ENCODE results near the gene MMP14.
"Not testable (repeated sequence)": the region's sequence is repeated elsewhere in the genome, so short reads cannot be mapped to it uniquely, and the experiment has no call there.

Gene MMP14

DNA sequence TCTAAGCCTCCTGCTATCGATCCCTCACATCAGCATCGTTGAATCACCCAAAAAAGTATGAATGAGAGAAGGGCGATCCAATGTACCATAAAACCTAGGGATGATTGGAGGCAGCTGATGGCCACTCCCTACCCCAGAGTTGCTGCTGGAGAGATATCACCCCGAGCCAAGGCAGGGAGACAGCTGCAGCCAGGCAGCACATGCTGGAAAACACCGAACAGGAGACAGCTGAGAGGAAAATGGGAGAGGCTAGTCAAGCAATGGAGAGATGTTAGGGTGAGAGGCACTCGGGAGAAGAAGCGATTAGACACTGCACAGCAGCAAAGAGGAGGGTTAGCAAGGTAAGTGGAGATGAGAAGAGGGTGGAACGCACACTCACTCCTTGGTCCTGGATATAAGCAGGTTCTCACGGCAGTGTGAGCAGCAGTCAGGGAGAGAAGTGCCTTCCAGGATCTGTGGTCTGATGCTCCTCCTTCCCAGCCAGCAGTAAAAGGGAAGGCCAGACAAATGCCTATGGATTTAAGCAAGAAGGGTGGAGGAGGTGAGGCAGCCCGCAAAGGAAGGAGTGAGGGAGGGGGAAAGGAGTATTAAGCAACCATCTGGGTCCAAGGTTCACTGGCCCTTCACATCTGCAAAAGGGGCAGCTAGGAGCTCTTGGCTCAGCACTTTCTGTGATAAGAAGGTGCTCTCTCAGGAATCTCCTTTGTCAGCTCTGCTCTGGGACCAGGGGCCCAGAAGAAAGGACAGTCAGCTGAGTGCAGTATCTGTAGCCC lies 21.3 kb upstream of the MMP14 start, which contains the start of gene SLC7A7:
SLC7A7 (minus strand) TSS at position 495 of the 773 bp plus-strand sequence. CDS start 2,037 bp downstream, outside the sequence.
- FAIRE-seq: no peak

DNA sequence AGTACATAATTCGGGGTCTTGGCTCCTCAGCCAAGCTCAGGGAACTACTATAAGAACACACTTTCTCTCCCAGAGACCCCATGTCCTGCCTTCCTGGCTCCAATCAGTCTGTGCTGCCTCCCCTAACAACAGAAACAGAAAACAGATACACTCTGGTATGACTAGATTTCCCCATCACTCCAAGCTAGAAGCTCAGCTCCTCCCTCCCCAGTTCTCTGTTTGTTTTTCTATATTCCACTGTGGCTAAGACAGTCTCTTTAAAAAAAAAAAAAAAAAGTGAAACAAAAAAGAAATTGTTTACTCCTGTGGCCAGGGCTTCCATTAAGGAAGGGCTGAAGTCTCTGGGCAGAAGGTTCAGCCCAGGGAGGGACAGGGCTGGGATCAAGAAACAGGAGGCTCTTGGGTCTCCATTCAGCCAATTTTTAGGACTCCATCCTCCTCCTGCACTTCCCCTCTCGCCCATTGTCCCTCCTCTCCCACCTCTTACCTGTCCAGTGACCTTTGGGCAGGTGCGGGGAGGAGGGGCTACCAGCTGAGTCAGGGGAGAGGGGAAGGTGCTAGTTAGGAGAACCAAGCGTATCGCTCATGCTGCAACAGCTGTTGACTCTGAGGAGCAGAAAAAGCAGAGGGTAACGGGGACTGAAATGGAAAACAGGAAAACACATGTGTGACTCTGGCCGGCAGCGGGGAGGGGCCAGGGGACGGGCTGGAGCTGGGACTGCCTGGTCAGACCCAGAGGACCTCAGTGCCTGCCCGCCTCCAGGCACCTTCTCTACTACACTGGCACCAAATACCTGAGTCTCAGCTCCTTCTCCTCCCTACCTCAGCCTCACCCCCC lies 17.0 kb upstream of the MMP14 start:
- no peak for FAIRE-seq

- no peak for FAIRE-seq
Observed at GRCh38 chr14:22820731-22821130, 15.7 kb upstream of the MMP14 start.

- no peak for FAIRE-seq
Observed at GRCh38 chr14:22821193-22822015, 15.0 kb upstream of the MMP14 start.

DNA sequence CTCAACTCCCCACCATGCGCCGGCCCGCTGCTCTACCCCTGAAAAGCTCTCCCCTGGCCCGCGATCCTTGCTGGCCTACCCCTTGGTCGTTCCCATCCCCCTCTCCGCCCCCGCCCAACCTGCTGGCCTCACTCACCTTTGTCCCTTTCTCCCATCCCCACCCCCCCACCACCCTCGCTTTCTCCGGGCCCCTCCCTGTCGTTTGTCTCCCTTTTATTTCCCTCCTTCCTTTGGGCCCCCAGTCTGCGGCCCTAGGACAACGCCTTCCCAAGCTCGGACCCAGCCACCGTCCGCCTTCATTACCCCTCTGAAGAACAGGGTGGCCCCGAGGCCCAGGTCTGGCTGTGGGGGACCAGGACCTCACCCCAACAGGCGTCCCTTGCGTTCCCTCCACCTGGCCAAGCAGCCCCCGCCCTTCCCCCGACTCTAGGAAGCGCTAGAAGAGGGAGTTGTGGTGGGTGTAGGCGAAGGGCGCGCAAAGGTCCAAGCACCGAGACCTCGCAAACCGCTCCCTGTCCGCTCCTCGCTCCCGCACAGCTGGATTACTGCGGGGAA lies 14.3 kb upstream of the MMP14 start:
- FAIRE-seq: no peak

GRCh38 chr14:22822571-22823098 lies 13.8 kb upstream of the MMP14 start:
- FAIRE-seq: peak; percentile 25

GRCh38 chr14:22824711-22825359 lies 11.6 kb upstream of the MMP14 start:
- no peak for FAIRE-seq

DNA sequence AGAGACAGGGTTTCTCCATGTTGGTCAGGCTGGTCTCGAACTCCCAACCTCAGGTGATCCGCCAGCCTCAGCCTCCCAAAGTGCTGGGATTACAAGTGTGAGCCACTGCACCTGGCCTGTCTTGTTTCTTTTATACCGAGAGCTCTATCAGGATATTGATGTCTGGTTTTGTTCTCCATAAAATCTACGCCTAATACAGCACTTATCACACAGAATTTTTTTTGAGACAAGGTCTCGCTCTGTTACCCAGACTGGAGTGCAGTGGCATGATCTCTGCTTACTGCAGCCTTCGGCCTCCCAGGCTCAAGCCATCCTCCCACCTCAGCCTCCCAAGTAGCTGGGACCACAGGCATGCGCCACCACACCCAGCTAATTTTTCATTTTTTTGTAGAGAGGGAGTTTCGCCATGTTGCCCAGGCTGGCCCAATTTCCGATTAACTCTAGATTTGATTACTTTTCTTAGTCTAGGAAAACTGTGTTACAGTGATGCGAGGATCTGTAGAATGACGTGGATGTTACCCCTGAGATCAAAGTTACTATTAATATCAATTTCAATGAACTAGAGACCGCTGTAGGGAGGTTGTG lies 7.2 kb upstream of the MMP14 start:
- FAIRE-seq: not testable (repeated sequence)

DNA sequence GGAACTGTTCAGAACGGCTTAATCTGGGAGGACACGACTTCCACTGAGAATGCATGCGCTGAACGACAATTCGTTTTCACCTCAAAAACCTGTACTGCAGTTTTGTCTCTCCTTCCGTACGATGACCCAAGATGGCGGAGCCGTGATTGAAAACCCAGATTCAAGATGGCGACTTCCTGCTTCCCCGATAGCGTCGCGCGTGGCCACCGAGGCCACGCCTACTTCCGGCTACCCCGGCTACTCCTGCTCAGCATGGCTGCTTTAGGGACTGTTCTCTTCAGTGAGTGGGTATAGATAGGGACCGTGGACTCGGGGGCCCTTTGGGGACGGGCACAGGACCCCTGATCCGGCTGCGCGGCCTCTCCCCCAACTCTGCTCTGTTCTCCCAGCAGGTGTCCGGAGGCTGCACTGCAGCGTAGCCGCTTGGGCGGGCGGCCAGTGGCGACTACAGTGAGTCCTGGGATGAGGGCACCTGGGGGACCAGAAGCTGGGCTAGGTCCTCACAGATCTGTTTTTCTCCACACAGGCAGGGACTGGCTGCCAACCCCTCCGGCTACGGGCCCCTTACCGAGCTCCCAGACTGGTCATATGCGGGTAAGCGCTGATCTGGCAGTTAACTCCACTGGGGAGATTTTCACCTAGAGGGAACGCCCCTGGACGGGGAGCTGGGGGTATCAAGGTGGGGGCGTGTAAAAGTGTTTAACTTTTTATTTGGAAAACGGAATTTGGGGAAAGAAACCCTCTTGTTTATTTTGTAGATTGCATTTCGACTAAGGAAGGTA lies 6.5 kb upstream of the MMP14 start, which contains the start of gene MRPL52:
MRPL52 (plus strand) TSS at position 227 of the 782 bp plus-strand sequence; CDS start at position 253, 26 bp downstream.
- FAIRE-seq: peak; percentile 91

- FAIRE-seq: no peak
Observed at GRCh38 chr14:22830443-22831010, 5.9 kb upstream of the MMP14 start.

DNA sequence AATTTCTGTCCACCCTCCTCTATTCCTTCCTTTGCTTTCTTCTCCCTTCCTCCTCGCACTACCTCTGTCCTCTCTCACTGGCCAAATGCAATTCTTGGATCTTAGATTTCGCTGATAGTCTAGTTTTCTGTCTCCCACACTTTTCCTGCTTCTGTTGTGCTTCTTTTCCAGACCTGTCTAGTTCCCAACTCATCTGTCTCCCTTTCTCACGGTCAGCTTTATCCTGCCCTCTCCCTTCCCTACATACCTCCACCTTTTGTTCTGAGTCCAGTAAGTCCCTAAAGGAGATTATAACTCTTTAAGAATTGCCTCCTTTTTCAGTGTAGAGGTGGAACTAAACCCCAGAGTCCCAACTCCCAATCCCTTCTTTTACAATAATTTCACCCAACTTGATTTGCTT lies 880 bp upstream of the MMP14 start:
- FAIRE-seq: no peak

GRCh38 chr14:22837114-22837749 lies 847 bp downstream of the MMP14 start:
- FAIRE-seq: no peak

DNA sequence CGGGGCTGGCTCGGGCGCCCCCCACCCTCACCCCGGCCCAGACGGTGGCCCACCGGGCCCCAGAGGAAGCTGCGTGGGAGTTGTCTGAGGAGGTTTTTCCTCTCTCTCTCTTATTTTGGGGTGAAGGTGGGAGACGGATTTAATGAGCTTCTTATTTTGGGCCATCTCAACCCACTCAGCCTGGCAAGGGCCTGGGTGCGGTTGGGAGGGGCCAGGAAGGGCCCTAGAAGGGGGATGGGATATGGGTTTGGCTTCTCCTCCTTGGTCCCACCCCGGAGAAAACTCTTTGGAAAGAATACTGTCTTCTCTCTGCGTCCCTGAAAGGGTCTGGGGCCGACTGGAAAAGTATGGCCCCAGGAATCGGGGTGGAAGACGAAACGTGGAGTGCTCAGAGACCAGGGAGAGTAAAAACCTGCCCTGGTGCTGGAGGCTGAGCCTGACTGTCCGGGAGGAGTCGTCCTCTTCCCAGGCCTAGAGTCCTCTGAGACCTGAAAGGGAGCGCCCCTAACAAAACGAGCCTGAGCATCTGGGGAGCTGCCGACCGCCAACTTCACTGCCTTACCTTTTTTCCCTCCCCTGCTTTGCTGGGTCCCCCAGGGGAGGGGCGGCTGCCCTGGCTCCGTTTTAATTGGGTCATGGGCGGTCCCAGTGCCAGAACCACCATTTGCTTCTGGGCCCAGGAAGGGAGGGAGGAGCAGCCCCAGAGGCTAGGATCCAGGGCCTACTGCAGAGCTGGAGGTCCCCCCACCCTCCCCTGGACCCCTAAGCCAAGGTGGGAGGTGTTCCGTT lies 1.6 kb downstream of the MMP14 start:
- FAIRE-seq: no peak

- no peak for FAIRE-seq
Observed at GRCh38 chr14:22838631-22839041, 2.3 kb downstream of the MMP14 start.

DNA sequence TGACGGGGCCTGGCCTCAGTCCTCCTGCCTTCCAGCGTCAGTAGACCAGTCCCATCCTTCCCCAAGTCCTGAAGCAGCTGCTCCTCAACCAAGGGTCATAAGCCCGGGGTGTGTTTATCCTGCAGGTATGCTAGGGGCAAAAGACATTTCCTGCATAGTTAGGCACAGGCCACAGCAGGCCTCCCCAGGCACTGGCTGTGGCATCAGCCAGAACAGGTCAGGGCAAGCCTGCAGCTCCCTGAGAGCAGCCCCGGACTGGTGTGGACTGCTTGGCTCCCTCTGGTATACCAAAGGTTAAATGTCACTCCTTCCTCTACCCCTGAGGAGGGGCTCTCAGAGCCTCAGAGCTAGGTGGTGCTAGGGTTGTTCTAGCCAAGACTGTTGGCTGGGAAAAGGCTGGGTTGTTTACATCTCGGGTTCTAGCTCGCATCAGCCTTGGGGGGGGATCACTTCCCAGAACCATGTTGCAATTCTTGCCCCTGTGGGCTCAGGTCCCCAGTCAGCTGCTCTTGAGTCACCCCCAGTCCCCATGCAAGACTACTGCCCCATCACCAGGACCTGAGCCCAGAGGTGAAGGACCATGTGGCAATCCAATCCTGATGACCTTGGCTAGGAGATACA lies 2.9 kb downstream of the MMP14 start:
- FAIRE-seq: no peak

GRCh38 chr14:22841311-22841710 lies 4.9 kb downstream of the MMP14 start:
- FAIRE-seq: no peak

- FAIRE-seq: no peak
Observed at GRCh38 chr14:22841769-22842168, 5.4 kb downstream of the MMP14 start.
